Raji (cell line): ENCODE data around the gene SIL1.

ENCODE experiments used
- POLR2A ChIP-seq: IDR thresholded peaks from 2 replicates; pipeline ENCODE4 v1.6.1; 2011; ENCODE audit warnings: low read depth, low read length, control low read depth; ENCODE audit not compliant: insufficient read depth

The SIL1 gene

GRCh38 chr5:139004374-139005307 is 193.5 kb downstream of the SIL1 start:
- no peak for TF ChIP-seq POLR2A

DNA sequence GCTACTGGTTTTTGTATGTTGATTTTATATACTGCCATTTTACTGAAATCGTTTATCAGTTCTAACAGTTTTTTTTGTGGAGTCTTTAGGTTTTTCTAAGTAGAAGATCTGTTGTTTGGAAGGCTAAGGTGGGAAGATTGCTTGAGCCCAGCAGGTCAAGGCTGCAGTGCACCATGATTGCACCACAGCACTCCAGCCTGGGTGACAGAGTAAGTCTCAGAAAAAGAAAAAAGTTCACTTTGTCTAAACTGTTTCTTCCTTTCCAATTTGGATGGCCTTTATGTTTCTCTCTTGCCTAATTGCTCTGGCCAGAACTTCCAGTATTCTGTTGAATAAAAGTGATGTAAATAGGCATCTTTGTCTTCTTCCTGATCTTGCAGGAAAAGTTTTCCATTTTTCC is 198.5 kb downstream of the SIL1 start:
- TF ChIP-seq POLR2A, result no peak

- TF ChIP-seq POLR2A, result no peak
Observed at GRCh38 chr5:138998521-138998920, 199.6 kb downstream of the SIL1 start.

- no peak for TF ChIP-seq POLR2A
Observed at GRCh38 chr5:138996120-138996519, 202.0 kb downstream of the SIL1 start.

DNA sequence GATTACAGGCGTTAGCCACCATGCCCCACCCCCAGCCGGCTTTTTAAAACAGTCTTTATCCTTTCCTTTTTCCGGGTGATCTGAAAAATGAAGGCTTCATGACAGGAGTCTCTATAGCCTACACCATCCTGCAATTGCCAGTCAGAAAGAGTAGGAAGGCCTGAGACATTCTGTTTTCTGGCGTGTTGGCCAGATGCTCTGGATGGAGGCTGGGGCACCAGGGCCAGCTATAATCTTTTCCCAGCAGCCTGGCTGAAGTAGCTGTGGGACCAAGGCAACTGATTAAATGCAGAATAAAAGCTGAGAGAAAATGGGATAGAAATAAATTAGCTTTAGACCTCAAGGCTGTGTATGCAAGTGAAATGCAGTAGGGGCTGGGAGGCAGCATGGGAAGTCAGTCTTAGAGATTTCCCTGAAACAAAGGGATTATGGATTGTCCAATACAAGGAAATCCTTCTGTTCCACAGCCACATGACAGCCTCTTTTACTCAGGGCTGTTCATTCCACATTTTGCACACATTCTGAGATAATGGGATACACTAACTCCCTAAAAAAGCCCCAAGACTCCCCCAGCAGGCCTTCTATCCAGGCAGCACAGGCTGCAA is 207.1 kb downstream of the SIL1 start:
- TF ChIP-seq POLR2A, result no peak

DNA sequence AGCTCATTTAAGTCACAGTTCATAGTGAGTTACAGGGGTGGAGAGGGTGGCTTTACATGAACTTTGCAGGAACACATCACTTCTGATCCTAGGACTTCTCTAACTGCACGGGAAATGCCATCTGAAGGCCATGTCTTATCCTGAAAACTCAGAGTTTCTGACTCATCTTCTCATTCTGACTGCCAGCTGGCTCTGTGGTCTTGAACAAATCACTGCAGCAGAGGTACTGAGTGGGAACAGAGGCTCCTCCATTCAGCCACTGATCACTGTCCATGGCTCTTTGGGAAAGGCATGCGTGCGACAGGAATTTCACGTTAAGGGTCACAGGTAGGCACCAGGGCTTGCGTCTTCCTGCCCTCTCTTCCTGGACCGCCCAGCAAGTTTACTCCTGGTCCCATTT is 208.4 kb downstream of the SIL1 start:
- no peak for TF ChIP-seq POLR2A

DNA sequence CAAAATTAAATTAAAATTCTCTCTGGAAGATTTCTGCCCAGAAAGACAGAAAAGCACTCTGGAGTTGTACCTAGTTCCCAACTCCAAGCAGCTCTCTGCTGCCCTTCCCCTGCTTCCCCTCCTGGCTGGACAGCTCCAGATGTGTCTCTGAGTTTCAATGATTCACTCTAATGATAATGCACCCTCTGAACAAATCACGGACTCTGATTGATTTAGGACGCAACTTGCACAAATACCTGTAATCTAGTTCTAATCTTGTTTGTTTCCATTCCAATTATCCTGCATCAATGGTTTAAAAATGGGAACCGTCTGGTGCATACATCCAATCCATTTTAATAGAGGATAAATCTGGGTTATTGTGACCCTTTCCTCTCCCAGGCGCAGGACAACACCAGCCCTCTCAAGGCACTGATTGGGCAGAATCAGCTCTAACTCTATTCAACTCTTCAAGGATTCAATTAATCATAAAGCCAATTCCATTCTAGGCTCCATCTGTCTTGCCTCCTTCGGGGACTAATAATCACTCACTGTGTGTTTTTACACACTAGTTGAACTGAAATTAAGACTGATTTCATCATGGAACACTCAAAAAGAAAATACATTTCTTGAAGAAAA is 211.9 kb downstream of the SIL1 start:
- TF ChIP-seq POLR2A, result no peak

- TF ChIP-seq POLR2A, result no peak
Observed at GRCh38 chr5:138985683-138986082, 212.5 kb downstream of the SIL1 start.

DNA sequence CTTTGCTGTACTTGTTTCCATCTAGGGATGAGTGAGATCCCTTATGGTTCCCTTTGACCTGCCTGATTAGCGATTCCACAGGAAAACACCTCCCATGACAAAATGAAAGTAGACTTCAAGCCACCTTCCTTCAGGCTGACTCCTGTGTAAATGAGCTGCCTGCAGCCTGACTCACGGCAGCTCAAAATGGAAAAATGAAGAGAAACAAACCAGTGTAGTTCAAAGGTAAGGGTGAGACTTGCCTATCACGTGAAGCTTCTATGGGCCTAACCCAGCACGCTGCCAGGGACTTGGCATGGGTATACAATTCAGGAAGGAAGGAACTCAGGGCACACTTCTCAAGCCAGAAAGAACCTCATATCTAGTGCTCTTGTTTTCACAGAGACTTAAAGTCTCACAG is 212.9 kb downstream of the SIL1 start:
- TF ChIP-seq POLR2A, result no peak

- no peak for TF ChIP-seq POLR2A
Observed at GRCh38 chr5:138983984-138984383, 214.2 kb downstream of the SIL1 start.

- TF ChIP-seq POLR2A, result no peak
Observed at GRCh38 chr5:138981586-138981985, 216.6 kb downstream of the SIL1 start.

- no peak for TF ChIP-seq POLR2A
Observed at GRCh38 chr5:138981131-138981530, 217.0 kb downstream of the SIL1 start.

GRCh38 chr5:138980441-138980840 is 217.7 kb downstream of the SIL1 start:
- no peak for TF ChIP-seq POLR2A

DNA sequence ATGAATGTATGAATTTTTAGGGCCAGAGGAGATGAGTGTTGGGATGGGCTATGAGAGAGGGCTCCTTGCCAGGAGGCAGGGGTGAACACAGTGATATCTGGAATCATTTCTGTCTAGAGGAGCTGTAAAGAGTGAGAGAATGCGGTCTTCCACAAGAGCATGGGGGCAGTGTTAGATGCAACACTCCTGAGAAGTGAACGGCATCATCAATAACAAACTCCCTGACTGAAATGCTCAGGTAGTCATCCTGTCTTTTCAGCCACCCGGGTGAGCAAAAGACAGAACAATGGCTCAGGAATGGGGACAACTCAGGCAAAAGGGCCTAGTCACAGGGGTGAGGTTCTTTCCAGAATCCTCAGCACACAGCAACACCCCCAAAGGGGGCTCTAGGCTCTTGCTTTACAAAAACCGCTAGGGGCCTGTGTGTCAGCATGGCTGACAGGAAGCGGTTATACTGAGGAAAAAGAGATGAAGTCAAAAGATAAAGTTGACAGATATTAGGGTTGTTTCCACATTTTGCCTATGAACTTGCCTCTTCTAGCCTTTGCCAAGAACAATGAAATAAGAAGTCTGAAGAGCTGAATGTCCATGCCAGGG is 218.4 kb downstream of the SIL1 start:
- no peak for TF ChIP-seq POLR2A

DNA sequence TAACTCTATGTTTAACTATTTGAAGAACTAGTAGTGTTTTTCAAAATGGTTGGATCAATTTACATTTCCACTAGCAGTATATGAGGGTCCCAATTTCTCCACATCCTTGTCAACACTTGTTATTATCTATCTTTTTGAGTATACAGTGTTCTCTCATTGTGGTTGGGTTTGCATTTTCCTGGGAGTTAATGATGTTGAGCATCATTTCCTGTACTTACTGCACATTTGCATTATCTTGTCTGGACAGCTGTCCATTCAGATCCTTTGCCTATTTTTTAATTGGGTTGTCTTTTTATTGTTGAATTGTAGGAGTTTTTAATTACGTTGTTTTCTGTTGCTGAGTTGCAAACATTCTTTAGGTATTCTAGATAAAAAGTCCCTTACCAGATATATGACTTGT is 219.6 kb downstream of the SIL1 start:
- TF ChIP-seq POLR2A, result no peak

DNA sequence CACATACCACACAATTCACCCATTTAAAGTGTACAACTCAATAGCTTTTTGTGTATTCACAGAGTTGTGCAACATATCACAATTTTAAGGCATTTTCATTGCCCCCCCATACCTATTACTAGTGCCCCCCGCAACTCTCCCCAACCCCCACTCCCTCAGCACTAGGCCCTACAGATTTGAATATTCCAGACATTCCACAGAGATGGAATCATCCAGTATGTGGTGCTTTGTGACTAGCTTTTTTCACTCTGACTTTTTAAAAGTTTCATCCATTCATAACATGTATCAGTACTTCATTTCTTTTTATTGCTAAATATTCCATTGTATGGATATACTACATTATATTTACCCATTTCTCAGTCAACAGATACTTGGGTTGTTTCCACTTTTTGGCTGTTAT is 220.1 kb downstream of the SIL1 start:
- no peak for TF ChIP-seq POLR2A
